Fibroblast of lung (primary cell): ENCODE data around the gene ARSH.

Experiments used
- EZH2 ChIP-seq: IDR thresholded peaks from 2 replicates; pipeline ENCODE4 v1.5.1; 2012; ENCODE audit warnings: low read length, control low read depth, mild to moderate bottlenecking; ENCODE audit errors: missing control alignments
- TF ChIP-seq, protein P1 (sequence below), 2 donors: IDR thresholded peaks in 1 of 2; conservative IDR thresholded peaks in 1 of 2; 1 replicate in 1 of 2; 2 replicates in 1 of 2; pipeline ENCODE4 v1.5.1; 2011 to 2012; ENCODE audit warnings: low read length in 2 of 2, control low read depth in 1 of 2, inconsistent platforms in 1 of 2, low read depth in 1 of 2, mild to moderate bottlenecking in 1 of 2

DNA sequence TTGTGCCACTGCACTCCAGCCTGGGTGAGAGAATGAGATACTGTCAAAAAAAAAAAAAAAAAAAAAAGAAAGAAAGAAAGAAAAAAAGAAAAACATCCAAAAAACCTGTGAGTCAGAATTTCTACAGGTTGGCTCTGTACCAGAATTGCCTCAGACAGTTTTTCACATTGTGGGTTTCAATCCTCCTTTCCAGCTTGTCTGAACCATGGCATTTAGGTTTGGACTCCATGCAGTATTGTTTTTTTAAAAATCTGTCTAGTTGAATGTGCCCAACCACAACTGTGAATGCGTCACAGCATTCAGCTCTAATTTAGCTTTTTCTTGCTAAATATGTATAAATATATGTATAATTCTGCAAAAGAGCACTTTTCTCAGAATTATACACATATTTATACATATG lies 31.4 kb upstream of the ARSH start:
- TF ChIP-seq, protein P1, sequence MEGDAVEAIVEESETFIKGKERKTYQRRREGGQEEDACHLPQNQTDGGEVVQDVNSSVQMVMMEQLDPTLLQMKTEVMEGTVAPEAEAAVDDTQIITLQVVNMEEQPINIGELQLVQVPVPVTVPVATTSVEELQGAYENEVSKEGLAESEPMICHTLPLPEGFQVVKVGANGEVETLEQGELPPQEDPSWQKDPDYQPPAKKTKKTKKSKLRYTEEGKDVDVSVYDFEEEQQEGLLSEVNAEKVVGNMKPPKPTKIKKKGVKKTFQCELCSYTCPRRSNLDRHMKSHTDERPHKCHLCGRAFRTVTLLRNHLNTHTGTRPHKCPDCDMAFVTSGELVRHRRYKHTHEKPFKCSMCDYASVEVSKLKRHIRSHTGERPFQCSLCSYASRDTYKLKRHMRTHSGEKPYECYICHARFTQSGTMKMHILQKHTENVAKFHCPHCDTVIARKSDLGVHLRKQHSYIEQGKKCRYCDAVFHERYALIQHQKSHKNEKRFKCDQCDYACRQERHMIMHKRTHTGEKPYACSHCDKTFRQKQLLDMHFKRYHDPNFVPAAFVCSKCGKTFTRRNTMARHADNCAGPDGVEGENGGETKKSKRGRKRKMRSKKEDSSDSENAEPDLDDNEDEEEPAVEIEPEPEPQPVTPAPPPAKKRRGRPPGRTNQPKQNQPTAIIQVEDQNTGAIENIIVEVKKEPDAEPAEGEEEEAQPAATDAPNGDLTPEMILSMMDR (conservative IDR thresholded peaks at IDR 0.05 in 1 of 2, IDR thresholded peaks at IDR 0.05 in 1 of 2; ENCODE audit: low read depth in 1 of 2, low read length in 2 of 2) = no peak
- no peak for TF ChIP-seq EZH2
